ENCODE results near the gene C1QTNF12.

Gene C1QTNF12

DNA sequence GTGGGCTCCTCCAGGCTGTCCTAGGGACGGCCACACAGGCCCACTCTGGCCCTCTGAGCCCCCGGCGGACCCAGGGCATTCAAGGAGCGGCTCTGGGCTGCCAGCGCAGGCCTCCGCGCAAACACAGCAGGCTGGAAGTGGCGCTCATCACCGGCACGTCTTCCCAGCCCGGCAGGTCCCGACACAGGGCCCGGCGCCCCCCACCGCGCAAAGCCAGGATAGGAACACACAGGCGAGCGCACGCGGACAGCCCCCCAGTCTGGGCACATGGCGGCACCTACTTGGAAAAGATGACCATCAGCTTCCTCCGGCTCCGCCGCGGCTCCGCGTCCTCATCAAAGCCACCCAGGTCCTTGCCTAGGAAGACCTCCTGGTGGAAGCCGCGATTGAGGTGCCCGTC is 18.3 kb downstream of the C1QTNF12 start:
- DNase-seq: no peak
- Mint-ChIP-seq H3K27ac (no peak overlapping the region), H3K4me3 (no peak overlapping the region), H3K36me3 (peaks cover 18 to 35% of the 10 kb centered on the region in 2 donors), H3K27me3 (no peaks in the 10 kb centered on the region), H3K9me3 (no peaks in the 10 kb centered on the region), H3K4me1 (peaks cover 18 to 34% of the 10 kb centered on the region in 2 donors)
- no peak for ATAC-seq (replicated peaks)

DNA sequence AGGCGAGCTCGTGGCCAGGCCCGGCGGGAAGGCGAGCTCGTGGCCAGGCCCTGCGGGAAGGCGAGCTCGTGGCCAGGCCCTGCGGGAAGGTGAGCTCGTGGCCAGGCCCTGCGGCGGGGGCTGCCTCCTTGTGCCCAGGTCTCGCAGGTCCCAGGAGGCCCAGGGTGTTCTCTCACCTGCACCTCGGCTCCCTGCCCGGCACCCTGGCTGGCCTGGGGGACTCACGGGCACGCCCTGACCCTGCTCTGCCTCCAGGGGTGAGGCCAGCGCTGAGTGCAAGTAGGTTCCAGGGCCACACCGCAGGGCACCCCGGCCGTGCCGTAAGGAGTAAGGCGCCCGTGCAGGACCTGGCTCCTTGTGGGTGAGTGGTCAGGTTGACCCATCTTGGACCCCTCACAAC is 19.1 kb downstream of the C1QTNF12 start:
- DNase-seq (no peak), ATAC-seq (replicated peaks) (no peak)
- Mint-ChIP-seq H3K9me3 (no peaks in the 10 kb centered on the region), H3K27ac (no peak overlapping the region), H3K4me3 (no peak overlapping the region), H3K36me3 (peaks cover 26 to 43% of the 10 kb centered on the region in 2 donors), H3K27me3 (no peaks in the 10 kb centered on the region), H3K4me1 (peaks cover 21 to 41% of the 10 kb centered on the region in 2 donors)

DNA sequence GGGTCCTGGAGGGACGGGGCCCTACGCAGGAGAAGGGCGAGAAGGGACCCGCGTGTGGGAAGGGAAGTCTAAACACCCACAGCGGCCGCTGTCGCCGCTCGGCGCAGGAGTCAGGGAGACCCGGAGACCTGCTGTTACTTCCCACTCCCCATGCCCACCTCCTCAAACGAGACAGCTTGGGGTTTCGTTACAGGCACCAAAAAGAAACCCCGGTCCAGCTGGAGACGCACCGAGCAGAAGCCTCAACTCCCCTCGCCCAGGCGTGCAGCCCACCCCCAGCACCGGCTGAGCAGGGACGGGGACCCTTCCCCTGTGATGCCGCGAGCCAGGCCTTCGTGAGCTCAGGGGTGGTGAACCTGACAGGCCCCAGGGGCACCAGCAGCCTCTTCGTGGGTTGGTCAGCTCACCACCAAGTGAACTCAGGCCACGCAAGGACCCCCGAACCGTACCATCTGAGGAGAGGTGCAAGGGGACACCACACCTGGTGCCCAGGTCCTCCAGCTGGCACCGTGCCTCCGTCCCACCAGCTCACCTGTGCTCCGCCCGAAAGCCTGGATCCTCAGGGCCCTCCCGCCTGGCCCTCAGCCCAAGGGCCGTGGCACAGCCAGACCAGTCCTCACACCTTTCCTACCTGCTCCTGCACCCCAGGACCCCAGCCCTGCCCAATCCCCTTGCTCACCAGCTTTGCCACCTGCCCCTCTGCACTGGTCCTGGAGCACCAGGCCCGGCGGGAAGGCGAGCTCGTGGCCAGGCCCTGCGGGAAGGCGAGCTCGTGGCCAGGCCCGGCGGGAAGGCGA is 19.8 kb downstream of the C1QTNF12 start:
- H3K4me1 Mint-ChIP-seq: peaks cover 21 to 41% of the 10 kb centered on the region in 2 donors
- peaks cover 28 to 45% of the 10 kb centered on the region in 2 donors for H3K36me3 Mint-ChIP-seq
- no peak overlapping the region for H3K27ac Mint-ChIP-seq
- no peak overlapping the region for H3K4me3 Mint-ChIP-seq
- no peaks in the 10 kb centered on the region for H3K9me3 Mint-ChIP-seq
- DNase-seq (no peak), ATAC-seq (replicated peaks) (no peak)
- no peaks in the 10 kb centered on the region for H3K27me3 Mint-ChIP-seq

DNA sequence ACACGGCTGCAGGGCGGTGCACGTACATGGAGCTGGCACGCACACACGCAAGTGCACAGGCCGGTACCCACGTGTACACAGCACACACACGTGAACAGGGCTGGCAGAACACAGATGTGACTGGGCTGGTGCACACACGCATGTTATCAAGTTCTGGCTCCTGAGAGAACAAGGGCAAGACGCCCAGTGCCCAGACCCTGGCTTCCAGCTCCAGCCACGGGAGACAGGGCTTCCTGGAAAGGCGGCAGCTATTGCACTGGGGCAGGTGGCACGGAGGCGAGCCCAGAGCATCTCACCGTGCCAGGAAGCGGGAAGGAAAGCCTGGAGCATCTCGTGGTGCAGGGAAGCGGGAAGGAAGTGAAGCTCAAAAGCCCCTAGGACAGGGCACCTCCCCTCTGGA is 20.6 kb downstream of the C1QTNF12 start:
- H3K4me1 Mint-ChIP-seq: peaks cover 21 to 39% of the 10 kb centered on the region in 2 donors
- no peak for ATAC-seq (replicated peaks)
- H3K36me3 Mint-ChIP-seq: peaks cover 32 to 50% of the 10 kb centered on the region in 2 donors
- no peak for DNase-seq
- H3K27ac Mint-ChIP-seq: peak overlapping the region; percentile 57
- H3K27me3 Mint-ChIP-seq: no peaks in the 10 kb centered on the region
- H3K4me3 Mint-ChIP-seq: no peak overlapping the region
- H3K9me3 Mint-ChIP-seq: no peaks in the 10 kb centered on the region

DNA sequence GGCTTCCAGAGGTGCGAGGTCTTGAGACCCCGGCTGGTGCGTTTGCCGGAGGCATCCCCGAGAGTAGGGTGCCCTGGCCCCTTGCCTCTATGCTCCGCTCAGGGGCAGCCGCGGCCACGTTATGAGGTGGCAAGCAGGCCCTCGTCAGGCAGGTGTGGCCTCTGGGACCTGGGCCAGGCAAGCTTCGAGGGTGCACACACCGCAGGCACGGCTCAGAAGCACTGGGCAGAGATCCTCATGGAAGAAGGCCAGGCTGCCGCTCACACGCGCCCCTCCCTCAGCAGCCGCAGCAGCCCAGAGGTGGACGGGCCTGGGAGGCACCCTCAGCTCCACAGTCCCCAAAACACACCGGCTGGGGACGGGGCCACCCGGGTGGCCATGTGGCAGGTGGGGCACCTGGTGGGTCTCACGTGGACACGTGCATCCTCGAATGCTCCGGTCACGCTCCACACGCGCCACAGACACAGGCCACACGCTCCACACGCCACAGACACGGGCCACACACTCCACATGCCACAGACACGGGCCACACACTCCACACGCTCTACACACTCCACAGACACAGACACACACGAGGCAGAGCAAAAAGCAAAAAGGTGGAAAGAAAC is 21.2 kb downstream of the C1QTNF12 start:
- H3K36me3 Mint-ChIP-seq: peaks cover 38 to 52% of the 10 kb centered on the region in 2 donors
- H3K4me3 Mint-ChIP-seq: no peak overlapping the region
- peaks cover 17 to 33% of the 10 kb centered on the region in 2 donors for H3K4me1 Mint-ChIP-seq
- H3K9me3 Mint-ChIP-seq: no peaks in the 10 kb centered on the region
- DNase-seq: no peak
- no peak for ATAC-seq (replicated peaks)
- no peak overlapping the region for H3K27ac Mint-ChIP-seq
- H3K27me3 Mint-ChIP-seq: no peaks in the 10 kb centered on the region

DNA sequence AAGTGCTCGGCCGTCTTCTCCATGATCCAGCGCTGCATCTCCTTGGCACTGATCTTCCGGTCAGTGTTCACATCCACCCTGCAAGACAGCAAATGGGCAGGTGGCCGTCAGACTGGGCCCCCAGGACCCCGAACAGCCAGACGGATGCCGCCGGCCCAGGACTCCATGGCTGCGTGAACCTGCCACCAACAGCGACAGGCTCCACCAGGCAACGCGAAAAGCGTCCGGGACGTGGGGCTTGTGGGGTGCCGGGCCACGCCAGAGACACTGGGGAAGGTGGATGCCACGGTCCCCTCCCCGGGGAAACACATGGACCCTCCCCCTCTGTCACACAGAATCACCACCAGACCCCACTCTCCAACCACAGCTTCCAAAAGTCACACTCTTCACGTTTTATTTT is 22.6 kb downstream of the C1QTNF12 start:
- ATAC-seq (replicated peaks) (no peak), DNase-seq (no peak)
- H3K27ac Mint-ChIP-seq: no peak overlapping the region
- peaks cover 45 to 57% of the 10 kb centered on the region in 2 donors for H3K36me3 Mint-ChIP-seq
- H3K27me3 Mint-ChIP-seq: no peaks in the 10 kb centered on the region
- no peak overlapping the region for H3K4me3 Mint-ChIP-seq
- no peaks in the 10 kb centered on the region for H3K9me3 Mint-ChIP-seq
- H3K4me1 Mint-ChIP-seq: peaks cover 18 to 33% of the 10 kb centered on the region in 2 donors

DNA sequence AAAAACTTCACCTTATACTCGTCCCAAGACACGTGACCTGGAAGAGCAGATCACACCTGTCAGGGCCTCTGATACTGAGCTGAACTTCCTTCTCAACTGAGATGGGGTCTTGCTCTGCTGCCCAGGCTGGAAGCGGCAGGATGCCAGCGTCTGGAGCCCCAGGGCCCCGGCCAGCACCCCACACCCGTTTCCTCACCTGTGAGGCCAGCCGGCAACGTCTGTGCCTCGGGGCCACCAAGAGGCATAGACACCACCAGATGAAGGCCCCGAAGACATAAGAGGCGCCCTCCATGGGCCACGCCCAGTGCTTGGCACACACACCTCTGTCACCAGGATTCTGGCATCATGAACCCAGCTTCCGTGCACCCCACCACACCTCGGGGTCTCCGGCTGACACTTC is 23.2 kb downstream of the C1QTNF12 start:
- ATAC-seq (replicated peaks): no peak
- Mint-ChIP-seq H3K27me3 (no peaks in the 10 kb centered on the region), H3K27ac (peak overlapping the region; percentile 75), H3K4me3 (no peak overlapping the region), H3K4me1 (peaks cover 20 to 38% of the 10 kb centered on the region in 2 donors), H3K9me3 (no peaks in the 10 kb centered on the region), H3K36me3 (peaks cover 46 to 63% of the 10 kb centered on the region in 2 donors)
- DNase-seq: no peak

DNA sequence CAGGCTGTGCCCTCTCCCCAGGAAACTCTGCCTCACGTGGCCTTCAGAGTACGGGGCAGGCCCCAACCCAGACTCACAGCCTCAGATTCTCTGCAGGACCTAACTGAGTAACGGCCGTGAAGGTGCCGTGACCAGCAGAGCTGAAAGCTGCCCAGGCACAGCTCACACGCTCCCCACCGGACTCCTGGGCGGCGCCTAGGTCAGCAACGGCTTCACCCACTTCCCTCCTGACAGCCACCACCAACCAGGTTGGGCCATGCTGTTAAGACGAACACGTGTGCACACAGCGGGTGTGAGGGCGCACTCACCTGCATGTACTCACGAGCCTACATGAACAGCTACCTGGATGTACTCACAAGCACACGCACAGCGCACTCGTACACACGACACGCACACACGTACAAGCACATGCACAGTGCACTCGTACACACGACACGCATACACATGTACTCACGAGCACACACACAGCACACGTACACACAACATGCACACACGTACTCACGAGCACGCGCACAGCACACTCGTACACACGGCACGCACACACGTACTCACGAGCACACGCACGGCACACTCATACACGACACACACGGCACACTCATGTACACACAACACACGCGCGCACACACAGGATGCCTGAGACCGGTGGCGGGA is 23.8 kb downstream of the C1QTNF12 start:
- ATAC-seq (replicated peaks) (no peak), DNase-seq (no peak)
- peak overlapping the region; percentile 73 for H3K27ac Mint-ChIP-seq
- H3K36me3 Mint-ChIP-seq: peaks cover 50 to 68% of the 10 kb centered on the region in 2 donors
- H3K9me3 Mint-ChIP-seq: no peaks in the 10 kb centered on the region
- H3K4me1 Mint-ChIP-seq: peaks cover 24 to 44% of the 10 kb centered on the region in 2 donors
- H3K27me3 Mint-ChIP-seq: no peaks in the 10 kb centered on the region
- H3K4me3 Mint-ChIP-seq: no peak overlapping the region

DNA sequence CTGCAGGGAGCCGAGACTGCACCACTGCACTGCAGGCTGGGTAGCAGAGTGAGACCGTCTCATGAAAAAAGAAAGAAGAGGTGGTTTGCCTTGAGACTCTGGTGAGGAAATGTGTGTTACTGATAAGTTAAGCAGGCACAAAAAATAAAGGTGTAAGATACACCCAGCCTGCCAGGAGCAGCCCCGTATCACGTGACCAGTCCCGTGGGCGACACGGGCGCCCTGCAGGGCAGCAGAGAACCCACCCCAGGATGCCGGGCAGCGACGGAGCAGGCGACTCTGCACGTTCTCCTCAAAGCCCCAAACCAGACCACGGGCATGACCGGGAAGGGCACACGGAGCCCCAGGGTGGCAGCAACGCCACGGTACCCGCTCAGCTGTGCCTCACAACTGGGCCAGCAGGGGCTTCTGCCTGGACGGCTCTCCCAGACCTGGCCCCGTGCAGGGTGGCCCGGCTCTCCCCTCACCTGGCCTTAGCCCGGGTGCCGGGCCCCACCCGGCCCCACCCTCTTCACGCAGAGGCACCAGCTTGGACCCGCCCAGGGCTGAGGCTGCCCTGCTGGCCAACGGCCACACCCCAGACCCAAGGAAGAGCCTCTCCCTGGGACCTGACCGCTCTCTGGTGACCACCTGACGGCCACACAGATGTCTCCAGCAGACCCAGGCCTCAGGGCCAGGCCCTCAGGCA is 24.5 kb downstream of the C1QTNF12 start:
- Mint-ChIP-seq H3K4me3 (no peak overlapping the region), H3K27ac (peak overlapping the region; percentile 62), H3K36me3 (peaks cover 53 to 72% of the 10 kb centered on the region in 2 donors), H3K9me3 (no peaks in the 10 kb centered on the region), H3K27me3 (no peaks in the 10 kb centered on the region), H3K4me1 (peaks cover 27 to 48% of the 10 kb centered on the region in 2 donors)
- no peak for DNase-seq
- ATAC-seq (replicated peaks): no peak

DNA sequence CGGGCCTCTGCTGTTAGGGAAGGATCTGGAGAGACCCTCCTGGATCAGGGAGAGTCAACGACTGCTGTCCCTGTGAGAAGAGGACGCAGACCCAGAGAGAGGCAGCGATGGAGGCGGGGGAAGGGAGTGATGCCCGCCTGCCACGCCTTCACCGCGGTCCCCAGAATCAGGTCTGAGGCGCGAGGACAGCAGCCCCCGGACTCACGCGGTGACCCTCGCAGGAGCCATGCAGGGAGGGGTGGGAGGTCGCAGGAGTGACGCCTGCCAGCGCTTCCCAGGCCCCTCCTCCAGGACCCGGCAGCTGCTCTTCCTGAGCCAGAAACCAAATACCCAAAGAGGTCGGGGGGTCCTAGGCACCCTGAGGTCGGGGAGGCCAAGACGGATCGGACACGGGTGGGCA is 26.3 kb downstream of the C1QTNF12 start:
- Mint-ChIP-seq H3K4me3 (no peak overlapping the region), H3K27me3 (no peaks in the 10 kb centered on the region), H3K36me3 (peaks cover 50 to 68% of the 10 kb centered on the region in 2 donors), H3K9me3 (no peaks in the 10 kb centered on the region), H3K4me1 (peaks cover 32 to 53% of the 10 kb centered on the region in 2 donors), H3K27ac (no peak overlapping the region)
- DNase-seq (no peak), ATAC-seq (replicated peaks) (no peak)

DNA sequence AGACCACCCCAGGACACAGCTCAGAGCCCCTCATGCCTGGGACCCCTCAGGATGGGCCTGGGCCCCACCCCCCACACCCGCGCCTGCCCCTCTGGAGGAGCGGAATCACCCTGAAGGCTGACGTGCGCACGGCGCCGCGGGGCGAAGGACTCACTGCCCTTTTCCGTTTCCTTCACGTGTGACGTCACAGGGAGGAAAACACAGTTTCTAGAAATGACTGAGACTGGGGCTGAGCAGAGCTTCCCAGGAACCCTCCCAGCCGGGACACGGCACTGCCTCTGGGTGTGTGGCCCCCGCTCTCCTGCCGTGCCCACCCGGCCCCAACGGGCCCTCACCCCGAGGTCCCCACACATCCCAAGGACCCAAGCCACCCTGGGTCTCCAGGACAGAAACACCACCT is 27.2 kb downstream of the C1QTNF12 start:
- no peak for DNase-seq
- ATAC-seq (replicated peaks): no peak
- Mint-ChIP-seq H3K4me1 (peaks cover 39 to 62% of the 10 kb centered on the region in 2 donors), H3K36me3 (peaks cover 50 to 68% of the 10 kb centered on the region in 2 donors), H3K9me3 (no peaks in the 10 kb centered on the region), H3K27me3 (no peaks in the 10 kb centered on the region), H3K27ac (peak overlapping the region; percentile 73), H3K4me3 (no peak overlapping the region)

DNA sequence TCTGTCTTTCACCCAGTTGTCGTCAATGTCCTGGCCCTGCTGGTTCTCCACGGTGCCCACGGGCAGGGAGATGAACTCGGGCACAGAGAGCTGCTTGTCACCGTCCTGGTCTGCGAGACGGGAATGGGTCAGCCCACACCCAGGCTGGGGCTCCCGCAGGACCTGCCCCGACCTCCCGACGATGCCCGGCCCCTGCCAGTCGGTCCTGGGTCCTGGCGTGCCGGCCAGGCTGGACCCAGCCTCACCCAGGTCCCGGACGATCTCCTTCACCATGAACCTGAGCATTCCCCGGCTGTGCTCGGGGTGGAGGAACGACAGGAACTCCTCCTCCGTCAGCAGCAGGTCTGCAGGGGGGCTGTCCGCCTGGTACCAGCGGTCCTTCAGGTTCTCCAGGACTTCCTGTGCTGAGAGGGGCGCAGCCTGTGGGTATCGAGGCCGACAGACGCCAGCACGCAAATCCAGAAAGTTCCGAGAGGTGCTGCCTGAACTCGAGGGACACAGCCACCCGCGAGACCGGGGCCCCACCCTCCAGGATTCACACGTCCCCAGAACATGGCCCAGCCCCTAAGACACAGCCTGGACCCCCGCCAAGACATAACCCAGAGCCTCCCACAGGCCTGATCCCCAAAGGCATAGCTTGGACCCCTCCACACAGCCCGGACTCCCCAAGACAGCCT is 27.9 kb downstream of the C1QTNF12 start:
- Mint-ChIP-seq H3K4me1 (peaks cover 42 to 67% of the 10 kb centered on the region in 2 donors), H3K4me3 (no peak overlapping the region), H3K27me3 (no peaks in the 10 kb centered on the region), H3K36me3 (peaks cover 49 to 64% of the 10 kb centered on the region in 2 donors), H3K27ac (peak overlapping the region; percentile 87), H3K9me3 (no peaks in the 10 kb centered on the region)
- DNase-seq (no peak), ATAC-seq (replicated peaks) (no peak)

DNA sequence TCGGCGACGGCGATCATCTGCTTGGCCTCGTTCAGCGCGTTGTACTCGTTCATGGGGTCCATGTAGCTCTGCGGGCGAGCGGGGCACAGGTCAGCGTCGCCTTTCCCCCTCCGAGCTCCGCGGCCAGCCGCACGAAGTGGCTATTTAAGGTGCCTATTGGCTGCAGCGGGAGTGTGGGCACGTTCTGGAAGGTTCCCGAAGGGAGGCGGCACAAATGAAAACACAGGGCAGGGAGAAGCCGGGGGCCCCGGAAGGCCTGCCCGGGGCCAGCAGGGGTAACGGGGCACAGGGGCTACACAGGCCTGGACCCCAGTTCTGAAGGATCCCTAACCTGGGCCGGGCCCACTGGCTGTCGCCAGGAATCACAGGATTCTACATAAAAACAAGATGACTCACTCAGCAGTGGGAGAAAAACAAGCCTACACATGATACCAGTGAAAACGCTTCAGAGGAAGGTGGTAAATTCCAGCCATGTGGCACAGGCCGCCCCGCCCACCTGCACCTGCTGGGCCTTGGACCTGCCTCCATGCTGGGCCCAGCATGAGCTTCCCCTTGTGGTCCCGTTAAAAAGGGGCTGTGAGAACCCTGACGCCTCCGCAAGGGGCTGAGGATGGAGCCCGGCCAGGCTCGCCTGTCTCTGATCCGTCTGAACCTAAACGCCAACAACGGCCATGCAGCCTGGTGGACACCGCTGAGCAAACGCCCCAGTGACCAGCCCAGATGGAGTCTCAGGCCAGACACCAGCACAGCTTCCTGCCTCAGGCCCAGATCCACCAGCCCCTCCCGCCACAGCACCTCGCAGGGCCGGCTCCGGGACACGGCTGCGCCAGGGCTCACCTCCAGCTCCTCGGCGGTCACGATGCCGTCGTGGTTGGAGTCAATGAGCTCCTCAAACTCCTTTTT is 28.6 kb downstream of the C1QTNF12 start:
- Mint-ChIP-seq H3K27me3 (no peaks in the 10 kb centered on the region), H3K36me3 (peaks cover 43 to 58% of the 10 kb centered on the region in 2 donors), H3K4me1 (peaks cover 40 to 69% of the 10 kb centered on the region in 2 donors), H3K9me3 (no peaks in the 10 kb centered on the region), H3K27ac (peak overlapping the region; percentile 87), H3K4me3 (no peak overlapping the region)
- no peak for DNase-seq
- peak; percentile 49 to 50 for ATAC-seq (replicated peaks)
